Dermis blood vessel endothelial cell (primary cell): ENCODE data around the gene C20orf202. TPM values are rescaled to one million over a fixed set of nuclear protein-coding genes. Genes with fewer than 3 reads are reported as not detected.
"Not testable (repeated sequence)": the region's sequence is repeated elsewhere in the genome, so short reads cannot be mapped to it uniquely, and the experiment has no call there.

Experiments
- DNase-seq: peaks from one replicate; pipeline ENCODE4 v3.0.0; 2010
- total RNA-seq: library from RNA; depleted of rRNA; stranded (reverse); fragments of >200 nt; gene quantifications from 2 replicates; pipeline ENCODE4 v1.2.3, GENCODE V29; 2014

The C20orf202 gene
- total RNA-seq, 1 donor from 2014 or later, result not detected

- peak; percentile 53 for DNase-seq
Measured at GRCh38 chr20:1209447-1210387, 6.5 kb downstream of the C20orf202 start.

- no peak for DNase-seq
Measured at GRCh38 chr20:1210501-1210900, 7.2 kb downstream of the C20orf202 start.

GRCh38 chr20:1212023-1212422 lies 8.8 kb downstream of the C20orf202 start:
- no peak for DNase-seq

GRCh38 chr20:1212607-1213396 lies 9.5 kb downstream of the C20orf202 start:
- DNase-seq, result peak; percentile 84

GRCh38 chr20:1214838-1215261 lies 11.6 kb downstream of the C20orf202 start:
- DNase-seq, result no peak

GRCh38 chr20:1215386-1216170 lies 12.3 kb downstream of the C20orf202 start:
- no peak for DNase-seq

GRCh38 chr20:1216527-1217427 lies 13.5 kb downstream of the C20orf202 start:
- DNase-seq, result not testable (repeated sequence)

GRCh38 chr20:1222750-1223149 lies 19.5 kb downstream of the C20orf202 start:
- not testable (repeated sequence) for DNase-seq

- DNase-seq, result no peak
Measured at GRCh38 chr20:1224205-1224890, 21.1 kb downstream of the C20orf202 start.

GRCh38 chr20:1225263-1225782 lies 22.1 kb downstream of the C20orf202 start:
- DNase-seq, result no peak

GRCh38 chr20:1225783-1226654 lies 22.8 kb downstream of the C20orf202 start, which contains the start of gene RAD21L1:
Gene RAD21L1, plus strand, starts transcription at chr20:1226044. Its CDS starts 2,410 bp downstream, at chr20:1228454.
- peak; percentile 90 for DNase-seq

GRCh38 chr20:1229541-1229940 lies 26.3 kb downstream of the C20orf202 start:
- no peak for DNase-seq

GRCh38 chr20:1232286-1233111 lies 29.2 kb downstream of the C20orf202 start:
- no peak for DNase-seq

GRCh38 chr20:1240549-1240948 lies 37.3 kb downstream of the C20orf202 start:
- DNase-seq, result no peak

- DNase-seq, result no peak
Measured at GRCh38 chr20:1241456-1241855, 38.2 kb downstream of the C20orf202 start.

GRCh38 chr20:1242099-1242498 lies 38.8 kb downstream of the C20orf202 start:
- no peak for DNase-seq

- peak; percentile 60 for DNase-seq
Measured at GRCh38 chr20:1242530-1242929, 39.3 kb downstream of the C20orf202 start.

- no peak for DNase-seq
Measured at GRCh38 chr20:1245578-1245977, 42.3 kb downstream of the C20orf202 start.

- no peak for DNase-seq
Measured at GRCh38 chr20:1247689-1248088, 44.4 kb downstream of the C20orf202 start.
